Activated CD4-positive, CD25-positive, alpha-beta regulatory T cell treated with anti-CD3 and anti-CD28 coated beads, Interleukin-2, amount 50 U/mL, for 24 hours (primary cell): ENCODE results near the gene SLX4IP.

Experiments used
- ATAC-seq, 2 donors: fragments of 150-1000 bp; cut with Tn5 transposase; one replicate each; pipeline ENCODE4 v1.10.0; 2021; ENCODE audit warnings: mild to moderate bottlenecking in 1 of 2, moderate library complexity in 1 of 2

The SLX4IP gene

DNA sequence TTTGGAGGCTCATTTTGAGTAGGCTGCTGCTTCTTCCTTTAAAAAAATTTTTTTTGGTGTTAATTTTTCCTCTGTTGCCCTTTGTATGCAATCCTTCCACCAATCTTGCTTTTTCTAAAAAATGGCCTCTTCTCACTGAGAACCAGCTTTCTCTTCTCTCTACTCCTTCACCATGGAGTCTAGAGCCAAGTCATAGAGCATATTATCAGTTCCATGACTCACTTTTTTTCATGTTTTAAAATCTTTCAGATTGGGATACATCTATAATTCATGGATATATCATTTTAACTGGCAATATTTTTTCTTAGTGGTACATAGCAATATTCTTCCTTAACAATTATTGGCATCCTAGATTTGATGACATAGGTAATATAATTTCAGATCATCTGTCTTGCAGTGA, 62.7 kb downstream of the SLX4IP start:
- ATAC-seq, result no peak

DNA sequence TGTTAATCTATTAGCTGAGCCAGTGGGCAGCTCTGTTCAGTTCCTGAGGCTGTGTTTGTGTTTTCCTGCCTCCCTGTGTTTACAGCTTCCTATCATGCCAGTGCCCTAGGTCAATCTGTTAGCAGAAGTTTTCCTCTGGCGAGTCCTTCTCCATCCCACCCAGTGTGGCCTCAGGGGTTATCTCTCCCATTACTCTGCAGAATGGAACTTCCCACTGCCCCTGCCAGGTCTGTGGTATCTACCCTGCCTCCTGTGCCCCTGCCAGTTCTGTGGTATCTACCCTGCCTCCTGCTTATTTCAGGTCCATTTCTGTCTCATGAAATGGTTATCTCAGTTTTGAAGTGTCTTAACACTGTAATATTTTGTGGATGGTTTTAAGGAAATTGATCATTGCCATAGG, 63.1 kb downstream of the SLX4IP start:
- no peak for ATAC-seq

DNA sequence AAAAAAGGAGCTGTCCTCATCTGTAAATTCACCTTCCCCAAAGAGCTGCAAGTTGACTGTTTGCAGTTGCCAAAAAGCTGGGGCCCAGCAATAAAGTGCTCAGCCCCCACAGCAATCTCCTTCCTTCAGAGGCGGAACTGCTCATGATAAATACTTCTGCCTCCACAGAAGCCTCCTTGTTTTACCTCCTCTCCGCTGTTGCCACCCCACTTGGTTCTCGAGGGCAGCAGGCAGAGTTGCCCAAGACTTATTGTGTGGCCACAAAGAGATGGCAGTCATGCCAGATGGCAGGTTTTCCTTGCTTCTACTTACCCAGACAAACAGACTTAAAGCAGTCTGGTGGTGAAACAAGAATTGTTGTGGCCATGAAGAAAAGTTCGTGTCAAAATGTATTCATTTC, 66.3 kb downstream of the SLX4IP start:
- ATAC-seq, result peak; percentile 21 to 28

DNA sequence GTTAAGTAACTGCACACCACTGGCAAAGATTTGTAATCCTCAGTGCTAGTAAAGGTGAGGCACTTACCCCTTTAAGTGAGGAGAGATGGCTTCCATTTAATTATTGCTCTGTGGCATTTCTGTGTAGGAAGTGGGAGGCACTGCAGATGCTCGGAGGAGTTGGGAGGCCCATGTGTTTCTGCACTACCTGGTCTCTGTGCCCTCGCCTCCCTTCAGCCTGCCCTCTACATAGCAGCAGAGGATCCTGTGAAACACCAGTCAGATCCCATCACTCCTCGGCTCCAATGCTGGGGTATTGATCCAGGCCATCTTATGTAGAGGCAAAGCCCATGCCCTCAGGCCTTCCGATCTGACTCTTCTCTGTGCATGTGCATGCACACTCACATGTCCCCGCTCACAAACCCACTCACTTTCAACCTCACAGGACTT, 67.0 kb downstream of the SLX4IP start:
- peak; percentile 70 to 73 for ATAC-seq

DNA sequence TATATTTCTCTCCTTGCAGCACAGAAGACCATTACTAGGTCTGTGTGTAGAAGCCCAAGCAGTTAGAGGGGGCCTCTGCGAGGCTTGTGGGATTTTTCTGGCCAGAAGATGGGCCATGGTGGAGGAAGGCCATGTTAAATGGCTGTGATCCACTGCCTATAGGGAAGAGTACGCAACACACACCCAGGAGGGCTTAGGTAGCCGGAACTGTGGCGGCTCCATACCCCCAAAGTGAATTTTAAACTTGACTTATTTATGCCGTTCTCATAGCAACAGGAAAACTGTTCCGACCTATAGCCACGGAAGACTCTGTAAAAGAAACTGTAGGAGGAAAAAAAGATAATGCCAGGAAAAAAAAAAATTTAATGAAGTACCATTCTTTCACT, 69.5 kb downstream of the SLX4IP start:
- ATAC-seq, result no peak

DNA sequence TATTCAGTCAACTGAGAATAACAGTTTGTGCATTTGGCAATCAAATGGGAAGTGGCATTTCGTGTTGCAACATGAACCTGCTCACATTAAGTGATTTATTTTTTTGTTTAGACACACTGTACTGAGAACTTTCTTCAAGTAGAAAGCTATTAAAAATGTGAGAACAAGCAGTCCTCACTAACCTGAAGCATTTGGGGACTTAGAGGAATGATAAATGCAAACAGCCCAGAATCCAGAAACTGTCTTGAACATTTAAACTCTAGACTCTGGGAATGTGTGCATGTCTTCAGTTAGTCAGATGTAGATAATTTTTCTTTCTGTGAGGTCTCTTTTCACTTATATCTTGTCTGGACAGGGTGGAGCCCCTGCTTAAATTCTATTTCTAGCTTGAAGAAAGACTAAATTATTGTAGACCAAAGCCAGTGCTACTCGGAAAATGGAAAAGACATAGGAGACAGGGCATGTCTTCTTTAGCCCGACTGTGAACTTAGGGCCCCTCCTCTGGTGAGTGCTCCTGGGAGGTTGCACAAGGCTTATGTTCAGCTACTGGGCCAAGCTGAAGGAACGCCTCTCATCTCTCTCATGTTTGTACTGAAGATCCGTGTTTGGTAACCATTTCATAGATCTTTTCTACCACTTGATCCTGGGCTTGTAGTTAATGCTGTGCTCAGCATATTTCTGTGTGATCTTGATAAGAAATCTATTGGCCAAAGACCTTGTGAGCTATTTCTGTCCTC, 70.1 kb downstream of the SLX4IP start:
- no peak for ATAC-seq

DNA sequence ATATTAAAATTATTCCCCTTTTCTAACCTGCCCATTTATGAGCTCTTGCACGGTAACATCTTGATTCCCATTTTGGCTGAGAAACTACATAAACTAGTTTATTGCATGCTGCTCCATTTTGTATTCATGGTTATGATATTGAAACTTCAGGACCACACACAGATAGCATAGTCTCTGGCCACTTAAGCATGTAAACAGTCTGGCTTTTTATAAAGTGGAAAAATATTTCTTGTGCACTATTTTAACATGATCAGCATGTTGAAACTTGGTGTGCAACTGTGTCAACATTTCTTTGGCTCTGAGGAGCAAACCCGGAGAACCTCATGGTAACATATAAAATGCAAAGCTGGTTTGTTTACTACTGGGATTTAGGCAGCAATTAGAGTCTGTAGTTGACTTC, 70.7 kb downstream of the SLX4IP start:
- no peak for ATAC-seq

DNA sequence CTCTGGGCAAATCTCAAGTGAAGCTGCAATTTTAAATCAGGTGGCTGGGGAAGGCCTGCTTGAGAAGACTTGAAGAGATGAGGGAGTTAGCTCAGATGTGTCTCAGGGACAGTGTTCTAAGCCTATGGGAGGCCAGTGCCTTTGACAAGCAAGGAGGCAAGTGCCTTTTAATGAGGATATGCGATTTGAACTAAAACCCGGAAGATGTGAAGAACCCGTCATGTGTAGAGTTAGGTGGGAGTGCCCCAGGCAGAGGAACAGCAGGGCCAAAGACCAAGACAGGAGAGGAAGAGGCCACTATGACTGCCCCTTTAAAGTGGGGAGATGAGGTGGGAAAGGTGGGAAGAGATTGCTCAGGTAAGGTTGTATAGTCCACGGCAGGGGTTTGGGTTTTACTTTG, 71.9 kb downstream of the SLX4IP start:
- ATAC-seq, result no peak

DNA sequence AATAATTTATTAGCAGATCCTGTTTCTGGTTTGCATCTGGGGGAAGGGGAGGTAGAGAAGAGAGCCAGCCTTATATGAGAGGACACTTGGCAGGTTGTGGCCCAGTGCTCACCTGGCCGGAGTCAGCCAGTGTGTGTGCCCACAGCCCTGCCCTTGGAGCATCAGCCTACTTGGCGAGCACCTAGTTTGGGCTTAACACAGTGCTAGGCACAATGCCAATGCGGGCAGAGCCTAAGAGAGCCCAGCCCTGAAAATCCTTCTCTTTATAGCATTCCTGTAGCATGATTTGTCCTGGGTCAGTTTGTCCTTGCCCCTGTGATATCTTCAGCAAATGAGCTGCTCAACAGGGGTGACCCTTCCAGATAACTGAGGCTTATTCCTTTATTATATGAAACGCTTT, 73.0 kb downstream of the SLX4IP start:
- ATAC-seq, result no peak

DNA sequence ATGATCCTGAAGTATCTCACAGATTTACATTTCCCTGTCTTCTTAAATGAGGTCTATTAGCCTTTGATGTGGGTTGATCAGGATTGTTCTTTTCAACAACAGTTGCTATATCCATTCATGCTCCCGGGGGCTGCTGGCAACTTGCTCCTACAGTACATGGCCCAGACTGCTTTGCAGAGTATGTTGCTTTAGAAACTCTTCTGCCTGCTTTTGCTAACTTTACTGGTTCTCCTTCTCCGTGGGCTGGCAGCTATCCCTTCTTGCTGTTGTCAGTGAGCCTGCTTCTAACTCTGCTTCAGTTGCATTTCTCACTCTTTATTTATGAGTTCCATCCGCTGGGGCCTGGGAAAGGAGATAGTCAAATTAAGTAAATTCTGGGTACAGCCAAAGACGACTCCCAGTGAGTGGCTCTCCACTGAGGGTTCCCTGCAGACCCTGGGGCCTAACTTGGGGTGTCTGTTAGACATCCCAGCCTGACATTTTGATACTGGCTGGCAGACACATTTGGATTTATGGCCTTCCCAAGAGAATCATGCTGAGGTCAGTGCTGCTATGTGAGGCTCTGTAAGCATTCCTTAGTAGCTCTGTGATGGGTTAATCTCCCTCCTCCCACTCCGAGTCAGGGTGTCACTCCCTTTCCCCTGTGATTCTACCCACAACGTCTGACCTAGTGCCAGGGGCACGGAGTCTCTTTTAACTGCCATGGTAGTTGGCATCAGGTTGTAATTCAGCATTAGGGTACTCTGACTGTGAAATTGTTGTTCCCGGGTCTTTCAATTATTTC, 73.6 kb downstream of the SLX4IP start:
- ATAC-seq, result no peak

DNA sequence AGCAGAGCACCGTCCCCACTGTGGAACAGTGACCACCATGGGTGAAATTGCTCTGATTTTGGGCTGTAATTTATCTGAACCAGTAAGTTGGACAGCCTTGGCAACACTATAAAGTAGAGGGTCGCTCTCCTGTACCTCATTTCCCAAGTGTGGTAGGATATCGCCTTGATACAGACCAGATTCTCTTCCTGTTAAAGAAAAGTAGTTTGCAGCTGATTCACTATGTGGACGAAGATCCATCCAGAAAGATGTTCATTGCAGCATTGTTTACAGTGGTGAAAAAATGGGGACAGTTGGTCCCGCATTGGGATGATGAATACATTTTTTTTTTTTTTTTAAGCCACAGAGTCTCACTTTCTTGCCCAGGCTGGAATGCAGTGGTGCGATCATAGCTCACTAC, 74.3 kb downstream of the SLX4IP start:
- ATAC-seq, result no peak

DNA sequence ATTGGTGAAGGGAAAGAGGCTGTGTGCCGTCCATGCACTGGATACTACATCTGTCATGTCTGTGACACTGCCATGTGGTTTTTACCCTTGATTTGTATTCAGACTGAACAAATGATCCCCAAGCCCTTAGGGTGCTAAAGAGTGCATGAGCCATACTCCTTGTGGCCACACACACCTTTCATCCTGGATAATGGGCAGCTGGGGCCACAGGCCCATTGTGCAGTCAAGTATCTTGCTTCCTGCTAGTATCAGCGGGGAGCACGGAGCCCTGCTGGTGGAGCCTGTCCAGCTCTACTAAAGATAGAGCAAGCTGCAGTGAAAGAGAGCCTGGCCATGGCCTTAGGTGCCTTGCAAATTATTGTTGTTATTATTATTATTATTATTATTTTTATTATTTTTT, 75.1 kb downstream of the SLX4IP start:
- no peak for ATAC-seq

DNA sequence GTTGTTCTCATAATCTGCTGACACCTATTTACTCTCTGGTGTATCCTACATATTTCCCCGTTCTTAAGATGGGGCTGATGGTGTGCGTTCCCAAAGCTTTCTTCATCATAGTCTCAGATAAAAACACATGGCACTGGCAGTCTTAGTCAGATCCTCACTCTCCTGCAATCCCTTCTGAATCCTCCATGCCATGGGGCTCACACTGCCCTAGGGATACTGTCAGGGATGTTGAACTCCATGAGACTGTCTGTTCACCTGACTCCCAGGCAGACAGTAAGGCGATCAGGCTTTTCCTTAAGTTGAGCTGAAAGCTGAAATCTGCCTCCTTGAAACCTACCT, 76.0 kb downstream of the SLX4IP start:
- peak; percentile 2 to 12 for ATAC-seq

DNA sequence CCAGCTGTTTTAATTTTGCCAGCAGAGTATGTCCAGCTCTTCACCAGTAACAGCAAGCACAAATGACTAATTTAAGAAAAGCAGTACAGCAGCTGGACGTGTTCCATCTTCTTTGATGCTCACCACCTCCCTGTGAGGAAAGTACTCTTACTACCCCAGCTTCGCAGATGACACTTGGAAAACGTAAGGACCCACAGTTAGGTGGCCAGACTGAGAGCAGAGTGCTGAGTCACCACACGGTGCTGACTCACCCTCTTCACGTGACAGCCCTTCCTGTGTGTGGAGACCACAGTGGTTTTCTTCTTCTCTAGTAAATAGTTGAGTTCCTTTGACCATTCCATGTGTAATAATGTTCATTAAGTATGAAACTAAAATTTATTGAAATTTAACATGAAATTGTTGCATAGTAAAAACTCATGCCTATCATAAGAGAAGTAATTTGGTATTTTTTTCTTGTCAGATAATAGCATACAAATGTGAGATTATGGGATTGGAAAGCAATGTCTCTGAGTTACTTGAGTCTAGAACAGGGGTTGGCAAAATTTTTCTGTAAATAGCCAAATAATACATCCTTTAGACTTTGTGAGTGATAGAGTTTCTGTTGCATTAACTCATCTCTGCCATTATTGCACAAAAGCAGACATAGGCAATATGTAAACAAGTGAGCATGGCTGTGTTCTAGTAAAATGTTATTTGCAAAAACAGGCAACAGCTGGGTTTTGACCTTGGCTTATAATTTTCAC, 76.6 kb downstream of the SLX4IP start:
- peak; percentile 99 to 100 for ATAC-seq

DNA sequence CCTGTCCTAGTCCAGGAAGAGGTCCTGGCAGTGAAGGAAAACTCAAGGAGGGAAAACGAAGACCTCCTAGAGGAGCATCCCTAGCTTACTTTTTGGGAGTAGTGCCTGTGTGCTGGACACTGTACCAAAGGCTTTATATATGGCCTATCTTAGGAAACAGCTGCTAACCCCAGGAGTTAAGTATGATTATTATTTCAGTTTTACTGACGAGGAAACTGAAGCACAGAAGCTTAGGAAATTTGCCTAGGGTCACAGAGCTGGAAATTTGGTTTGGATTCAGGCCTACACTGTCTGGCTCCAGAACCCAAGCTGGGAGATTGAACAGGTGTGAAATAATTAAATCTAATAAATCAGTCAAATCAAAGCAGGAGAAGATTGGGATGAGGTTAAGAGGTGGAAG, 78.0 kb downstream of the SLX4IP start:
- no peak for ATAC-seq

DNA sequence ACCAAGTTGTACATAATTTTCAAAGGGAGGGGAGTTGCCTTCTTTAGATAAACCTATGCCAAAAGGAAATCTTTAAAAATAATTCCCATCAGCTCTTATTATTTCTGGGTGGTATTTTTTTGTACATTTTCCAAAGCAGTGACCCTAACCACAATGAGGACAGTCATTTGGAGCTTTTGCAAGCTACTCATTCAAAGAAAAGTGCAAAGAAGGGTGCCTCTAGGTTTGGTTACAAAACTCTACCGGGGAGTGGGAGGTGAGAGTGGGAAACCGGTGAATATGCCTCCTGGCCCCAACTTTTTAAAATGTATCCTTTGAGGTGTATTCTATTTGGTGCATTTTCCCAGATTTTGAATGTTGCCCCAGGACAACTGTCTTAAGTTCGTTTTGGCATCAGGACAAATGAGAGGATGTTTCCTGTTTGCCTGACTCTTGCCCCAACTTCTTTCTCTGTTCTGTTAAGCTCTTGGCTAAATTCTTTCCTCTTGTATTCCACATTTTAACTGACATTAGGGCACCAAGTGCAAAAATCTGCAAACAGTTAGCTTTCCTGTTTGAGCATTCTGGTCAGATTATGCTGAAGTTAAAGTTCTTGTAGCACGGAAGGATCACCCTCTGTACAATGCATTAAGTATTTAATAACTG, 78.9 kb downstream of the SLX4IP start:
- ATAC-seq, result no peak

DNA sequence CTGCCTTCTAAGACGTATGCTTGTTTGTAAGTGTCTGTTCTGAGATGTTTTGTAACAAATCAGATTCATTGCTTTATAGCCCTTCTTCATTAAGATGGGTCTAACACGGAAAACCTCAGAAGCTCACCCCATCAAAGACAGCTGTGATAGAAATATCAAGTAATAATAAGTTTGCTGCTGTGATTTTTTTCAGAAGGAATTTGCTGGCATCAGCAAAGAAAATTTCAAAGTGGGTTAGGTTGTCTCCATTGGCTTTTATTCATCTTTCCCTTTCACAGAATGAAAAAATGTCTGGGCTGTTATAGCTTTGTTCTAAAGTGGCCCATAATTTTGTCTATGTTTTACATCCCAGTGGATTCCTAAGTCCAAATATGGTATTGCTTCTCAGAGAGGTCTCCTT, 81.4 kb downstream of the SLX4IP start:
- ATAC-seq, result no peak

DNA sequence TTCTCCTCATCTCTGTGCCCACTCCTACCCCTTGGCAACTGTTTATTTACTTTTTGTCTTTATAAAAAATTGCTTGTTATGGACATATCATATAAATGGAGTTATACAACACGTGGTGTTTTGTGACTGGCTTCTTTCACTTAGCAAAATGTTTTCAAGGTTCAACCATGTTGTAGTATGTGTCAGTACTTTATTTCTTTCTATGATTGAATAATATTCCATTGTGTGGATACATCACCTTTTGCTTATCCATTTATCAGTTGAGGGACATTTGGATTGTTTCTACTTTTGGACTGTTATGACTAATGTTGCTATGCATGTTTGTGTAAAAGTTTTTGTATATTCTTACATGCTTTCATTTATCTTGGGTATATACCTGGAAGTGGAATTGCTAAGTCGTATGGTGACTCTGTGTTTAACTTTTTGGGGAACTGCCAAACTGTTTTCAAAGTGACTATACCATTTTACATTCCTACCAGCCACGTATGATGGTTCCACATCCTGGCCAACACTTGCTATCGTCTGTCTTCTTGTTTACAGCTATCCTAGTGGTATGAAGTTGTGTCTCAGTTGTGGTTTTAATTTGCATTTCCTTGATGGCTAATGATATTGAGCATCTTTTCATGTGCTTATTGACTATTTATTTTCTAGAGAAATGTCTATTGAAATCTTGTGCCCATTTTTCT, 84.4 kb downstream of the SLX4IP start:
- peak in 1 of 2 donors; percentile 12 for ATAC-seq

DNA sequence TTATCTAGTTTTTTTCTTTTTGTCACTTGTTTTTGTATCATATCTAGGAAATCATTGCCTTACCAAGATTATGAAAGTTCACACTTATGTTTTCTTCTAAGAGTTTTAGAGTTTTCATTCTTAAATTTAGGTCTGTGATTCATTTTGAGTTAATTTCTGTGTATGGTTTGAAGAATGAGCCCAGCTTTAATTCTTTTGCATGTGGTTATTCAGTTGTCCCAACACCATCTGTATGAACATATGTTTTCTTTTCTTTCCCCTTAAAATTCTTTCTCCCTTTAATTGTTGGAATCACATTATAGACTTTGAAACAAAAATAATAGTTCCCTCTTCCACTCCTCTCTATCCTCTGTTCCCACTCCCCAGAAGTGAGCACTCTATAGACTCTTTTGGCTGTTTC, 85.4 kb downstream of the SLX4IP start:
- no peak for ATAC-seq

DNA sequence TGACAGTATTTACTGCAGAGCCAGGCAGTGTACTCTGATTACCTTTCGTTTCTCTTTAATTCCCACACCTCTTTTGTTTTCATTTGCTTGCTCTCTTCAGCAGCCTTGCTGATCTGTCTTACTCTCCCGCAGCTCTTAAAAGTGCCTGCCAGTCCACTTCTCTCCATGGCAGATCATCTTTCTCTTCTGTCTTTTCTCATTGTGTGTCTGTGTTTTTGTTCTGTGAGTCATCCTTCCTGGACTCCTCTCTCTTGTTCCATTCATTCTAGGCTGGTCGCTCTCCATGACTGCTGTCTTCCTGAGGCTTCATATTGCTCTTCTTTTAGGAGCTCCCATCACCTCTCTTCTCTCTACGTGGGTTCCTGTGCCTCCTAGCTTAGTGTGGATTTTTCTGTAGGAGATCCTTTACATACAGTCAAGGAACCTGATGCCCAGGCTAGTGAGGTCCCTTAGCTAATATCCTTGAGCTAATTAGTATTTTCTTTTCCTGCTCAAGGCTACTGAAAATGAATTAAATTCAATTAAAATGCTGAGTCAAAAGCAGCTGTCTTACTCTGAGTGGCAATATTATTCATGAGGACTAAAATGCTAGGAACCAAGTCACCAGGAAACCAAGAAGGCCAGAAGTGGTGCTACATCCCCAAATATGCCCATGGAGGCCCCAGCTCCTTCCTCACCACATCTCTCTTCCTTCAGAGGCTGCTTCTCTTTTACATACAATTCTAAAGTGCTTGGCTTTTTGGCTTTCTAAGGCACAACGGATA, 86.1 kb downstream of the SLX4IP start:
- ATAC-seq, result no peak

DNA sequence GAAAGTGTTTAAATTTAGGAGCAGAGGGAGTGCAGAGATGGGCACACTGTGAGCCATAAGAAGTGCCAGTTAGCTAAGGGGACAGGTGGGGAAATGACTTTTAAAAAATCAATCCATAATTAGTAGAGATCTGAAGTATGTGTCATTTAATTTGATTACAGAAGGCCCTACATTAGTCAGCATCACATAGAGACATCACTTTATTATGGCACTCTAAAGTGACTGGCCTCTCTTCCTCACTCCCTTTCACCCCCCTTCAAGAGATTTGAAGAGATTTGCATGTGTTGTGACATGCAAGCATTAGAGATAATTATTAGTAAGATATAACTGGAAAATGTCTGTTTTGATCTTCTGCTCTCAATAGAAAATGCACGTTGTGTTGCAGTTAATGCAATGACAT, 86.7 kb downstream of the SLX4IP start:
- ATAC-seq, result peak; percentile 54 to 61

DNA sequence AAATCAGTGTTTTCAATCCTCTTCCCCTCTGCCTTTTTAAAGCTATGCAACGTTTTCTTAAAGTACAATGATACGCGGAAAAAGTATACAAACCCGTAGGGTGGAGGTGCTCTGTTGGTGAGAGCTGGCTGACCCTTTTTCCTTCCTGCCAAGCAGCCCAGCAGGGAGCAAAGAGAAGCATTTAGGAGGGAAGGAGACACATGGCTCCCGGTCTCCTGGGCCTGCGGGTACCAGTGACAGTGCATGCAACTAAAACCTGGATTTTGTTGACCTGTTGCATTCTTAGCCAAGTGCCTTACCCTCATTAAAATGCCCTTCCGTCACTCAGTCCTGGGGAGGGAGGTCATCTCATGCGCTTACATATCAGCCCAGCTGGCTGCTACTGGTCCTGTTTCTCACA, 87.2 kb downstream of the SLX4IP start:
- no peak for ATAC-seq
